Nephron progenitor cell (in vitro differentiated cells): ENCODE results near the gene CLDN4.
"Not testable (repeated sequence)": the region's sequence is repeated elsewhere in the genome, so short reads cannot be mapped to it uniquely, and the experiment has no call there.

Source experiments
- DNase-seq: peaks from one replicate; pipeline ENCODE4 v3.0.0; 2021
- H3K27ac Mint-ChIP-seq: 2 replicates; pipeline ENCODE4 v1.8.0; 2021; ENCODE audit warnings: mild to moderate bottlenecking, moderate library complexity, mixed read lengths
- H3K27me3 Mint-ChIP-seq: 2 replicates; pipeline ENCODE4 v1.8.0; 2021; ENCODE audit warnings: mild to moderate bottlenecking, low read depth, mixed read lengths; ENCODE audit not compliant: poor library complexity
- H3K36me3 Mint-ChIP-seq: 2 replicates; pipeline ENCODE4 v1.8.0; 2021; ENCODE audit warnings: low read depth, mixed read lengths
- H3K4me1 Mint-ChIP-seq: 2 replicates; pipeline ENCODE4 v1.8.0; 2021; ENCODE audit warnings: mixed read lengths
- H3K4me3 Mint-ChIP-seq: 2 replicates; pipeline ENCODE4 v1.8.0; 2021; ENCODE audit warnings: mild to moderate bottlenecking, moderate library complexity, mixed read lengths
- H3K9me3 Mint-ChIP-seq: 2 replicates; pipeline ENCODE4 v1.8.0; 2021; ENCODE audit warnings: mild to moderate bottlenecking, moderate library complexity, mixed read lengths
- TF ChIP-seq, protein P1 (sequence below): fragments of 200-600 bp; sonication (generic); IDR thresholded peaks from 2 replicates; pipeline ENCODE4 v1.5.0; 2021; ENCODE audit warnings: antibody characterized with exemption

CLDN4 gene

DNA sequence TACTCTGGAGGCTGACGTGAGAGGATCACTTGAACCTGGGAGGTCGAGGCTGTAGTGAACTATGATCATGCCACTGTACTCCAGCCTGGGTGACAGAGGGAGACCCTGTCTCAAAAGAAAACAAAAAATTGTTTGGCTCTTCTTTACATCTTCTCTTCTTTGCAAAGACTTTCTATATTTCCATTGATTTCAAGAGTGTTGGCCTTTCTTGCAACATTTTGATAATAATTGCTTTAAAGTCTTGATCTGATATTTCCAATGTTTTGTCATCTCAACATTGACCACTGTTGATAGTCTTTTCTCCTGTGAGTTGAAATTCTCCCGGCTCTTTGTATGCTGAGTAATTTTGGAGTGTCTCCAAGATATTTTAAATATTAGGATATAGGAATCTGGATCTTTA, 17.8 kb upstream of the CLDN4 start:
- Mint-ChIP-seq H3K4me1 (peaks cover 8% of the 10 kb centered on the region), H3K27me3 (peaks cover 14% of the 10 kb centered on the region), H3K36me3 (no peaks in the 10 kb centered on the region), H3K27ac (no peak overlapping the region), H3K4me3 (no peak overlapping the region), H3K9me3 (peaks cover 5% of the 10 kb centered on the region)
- TF ChIP-seq, protein P1, sequence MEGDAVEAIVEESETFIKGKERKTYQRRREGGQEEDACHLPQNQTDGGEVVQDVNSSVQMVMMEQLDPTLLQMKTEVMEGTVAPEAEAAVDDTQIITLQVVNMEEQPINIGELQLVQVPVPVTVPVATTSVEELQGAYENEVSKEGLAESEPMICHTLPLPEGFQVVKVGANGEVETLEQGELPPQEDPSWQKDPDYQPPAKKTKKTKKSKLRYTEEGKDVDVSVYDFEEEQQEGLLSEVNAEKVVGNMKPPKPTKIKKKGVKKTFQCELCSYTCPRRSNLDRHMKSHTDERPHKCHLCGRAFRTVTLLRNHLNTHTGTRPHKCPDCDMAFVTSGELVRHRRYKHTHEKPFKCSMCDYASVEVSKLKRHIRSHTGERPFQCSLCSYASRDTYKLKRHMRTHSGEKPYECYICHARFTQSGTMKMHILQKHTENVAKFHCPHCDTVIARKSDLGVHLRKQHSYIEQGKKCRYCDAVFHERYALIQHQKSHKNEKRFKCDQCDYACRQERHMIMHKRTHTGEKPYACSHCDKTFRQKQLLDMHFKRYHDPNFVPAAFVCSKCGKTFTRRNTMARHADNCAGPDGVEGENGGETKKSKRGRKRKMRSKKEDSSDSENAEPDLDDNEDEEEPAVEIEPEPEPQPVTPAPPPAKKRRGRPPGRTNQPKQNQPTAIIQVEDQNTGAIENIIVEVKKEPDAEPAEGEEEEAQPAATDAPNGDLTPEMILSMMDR, result no peak
- DNase-seq, result no peak

DNA sequence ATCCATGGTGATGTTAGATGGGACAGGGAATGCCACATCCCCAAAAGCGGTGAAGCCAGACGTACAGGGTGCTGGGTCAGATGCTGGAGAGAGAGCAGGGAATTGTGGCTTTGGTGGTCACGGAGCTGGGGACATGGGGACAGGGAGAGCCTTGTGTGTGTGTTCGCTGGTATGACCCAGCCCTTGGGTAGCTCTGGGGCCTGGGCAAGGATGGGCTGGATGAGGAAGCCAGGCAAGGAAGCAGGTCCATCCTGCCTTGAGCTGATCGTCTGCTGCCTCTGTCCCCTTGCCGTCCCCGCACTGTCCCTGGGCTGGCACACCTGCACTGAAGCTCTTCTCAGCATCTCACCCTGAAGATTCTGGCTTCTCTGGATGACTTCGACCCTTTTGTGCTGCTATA, 15.4 kb upstream of the CLDN4 start:
- H3K4me3 Mint-ChIP-seq, result no peak overlapping the region
- no peaks in the 10 kb centered on the region for H3K36me3 Mint-ChIP-seq
- H3K27ac Mint-ChIP-seq, result no peak overlapping the region
- H3K27me3 Mint-ChIP-seq, result peaks cover 15% of the 10 kb centered on the region
- TF ChIP-seq, protein P1, result no peak
- no peaks in the 10 kb centered on the region for H3K4me1 Mint-ChIP-seq
- peaks cover 5% of the 10 kb centered on the region for H3K9me3 Mint-ChIP-seq
- DNase-seq, result no peak

DNA sequence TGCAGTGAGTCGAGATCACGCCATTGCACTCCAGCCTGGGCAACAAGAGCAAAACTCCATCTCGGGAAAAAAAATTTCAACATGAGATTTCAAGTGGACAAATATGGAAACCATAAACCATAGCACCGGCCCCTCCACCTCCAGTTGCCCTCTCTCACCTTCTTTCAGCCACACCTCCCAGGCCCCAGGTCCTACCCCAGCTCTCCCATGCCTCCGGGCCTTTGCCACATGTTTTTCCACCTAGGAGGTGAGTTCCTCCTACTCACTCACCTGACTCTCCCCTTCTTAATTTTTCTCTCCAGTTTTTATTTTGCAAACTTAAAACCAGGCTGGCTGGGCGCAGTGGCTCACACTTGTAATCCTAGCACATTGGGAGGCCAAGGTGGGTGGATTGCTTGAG, 13.7 kb upstream of the CLDN4 start:
- Mint-ChIP-seq H3K27me3 (peaks cover 11% of the 10 kb centered on the region), H3K9me3 (peaks cover 5% of the 10 kb centered on the region), H3K4me1 (peaks cover 6% of the 10 kb centered on the region), H3K27ac (peak overlapping the region; percentile 62), H3K36me3 (no peaks in the 10 kb centered on the region), H3K4me3 (no peak overlapping the region)
- TF ChIP-seq, protein P1, result no peak
- DNase-seq, result no peak

DNA sequence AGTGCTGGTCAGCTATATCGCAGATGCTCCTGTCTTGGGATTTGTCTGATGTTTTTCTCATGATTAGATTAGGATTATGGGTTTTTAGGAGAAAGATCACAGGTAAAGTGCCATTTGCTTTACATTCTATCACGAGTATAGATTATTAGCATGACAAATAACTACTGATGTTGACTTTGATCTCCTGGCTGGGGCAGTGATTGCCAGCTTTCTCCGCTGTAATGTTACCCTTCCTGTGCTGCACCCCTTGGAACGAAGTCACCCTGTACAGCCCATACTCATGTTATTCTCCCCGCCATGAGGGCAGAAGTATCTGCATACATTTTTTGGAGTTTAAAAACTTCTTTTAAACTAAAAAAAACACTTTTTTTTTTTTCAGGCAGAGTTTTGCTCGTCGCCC, 10.8 kb upstream of the CLDN4 start:
- no peak for DNase-seq
- TF ChIP-seq, protein P1, result no peak
- Mint-ChIP-seq H3K9me3 (no peaks in the 10 kb centered on the region), H3K4me1 (peaks cover 34% of the 10 kb centered on the region), H3K36me3 (no peaks in the 10 kb centered on the region), H3K27ac (no peak overlapping the region), H3K27me3 (peaks cover 3% of the 10 kb centered on the region), H3K4me3 (no peak overlapping the region)

DNA sequence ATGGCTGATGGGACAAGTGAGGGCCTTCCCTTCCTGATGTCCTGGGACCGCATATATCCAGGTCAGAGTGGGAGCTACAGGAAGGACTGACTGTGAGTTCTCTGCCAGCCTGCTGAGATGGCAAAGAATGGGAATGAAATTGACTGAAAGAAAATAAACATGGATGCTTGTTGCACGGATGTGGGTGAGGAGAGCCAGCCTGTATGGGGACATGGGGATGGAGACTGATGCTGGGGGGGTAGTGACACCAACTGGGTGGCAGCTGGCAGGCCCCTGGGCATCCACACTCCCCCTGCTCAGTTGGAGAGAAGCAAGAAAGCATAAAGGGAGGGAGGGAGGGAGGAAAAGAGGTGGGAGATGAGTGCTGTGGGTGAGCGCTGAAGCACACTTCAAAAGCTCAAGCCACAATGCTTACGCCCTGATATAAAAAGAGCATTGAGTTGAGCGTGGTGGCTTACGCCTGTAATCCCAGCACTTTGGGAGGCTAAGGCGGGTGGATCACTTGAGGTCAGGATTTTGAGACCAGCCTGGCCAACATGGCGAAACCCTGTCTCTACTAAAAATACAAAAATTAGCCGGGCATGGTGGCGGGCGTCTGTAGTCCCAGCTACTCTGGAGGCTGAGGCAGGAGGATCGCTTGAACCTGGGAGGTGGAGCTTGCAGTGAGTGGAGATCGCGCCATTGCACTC, 9.1 kb upstream of the CLDN4 start:
- not testable (repeated sequence) for H3K36me3 Mint-ChIP-seq, H3K9me3 Mint-ChIP-seq, DNase-seq, H3K27ac Mint-ChIP-seq, H3K27me3 Mint-ChIP-seq
- Mint-ChIP-seq H3K4me1 (peaks cover 39% of the 10 kb centered on the region), H3K4me3 (peak overlapping the region; percentile 0)

DNA sequence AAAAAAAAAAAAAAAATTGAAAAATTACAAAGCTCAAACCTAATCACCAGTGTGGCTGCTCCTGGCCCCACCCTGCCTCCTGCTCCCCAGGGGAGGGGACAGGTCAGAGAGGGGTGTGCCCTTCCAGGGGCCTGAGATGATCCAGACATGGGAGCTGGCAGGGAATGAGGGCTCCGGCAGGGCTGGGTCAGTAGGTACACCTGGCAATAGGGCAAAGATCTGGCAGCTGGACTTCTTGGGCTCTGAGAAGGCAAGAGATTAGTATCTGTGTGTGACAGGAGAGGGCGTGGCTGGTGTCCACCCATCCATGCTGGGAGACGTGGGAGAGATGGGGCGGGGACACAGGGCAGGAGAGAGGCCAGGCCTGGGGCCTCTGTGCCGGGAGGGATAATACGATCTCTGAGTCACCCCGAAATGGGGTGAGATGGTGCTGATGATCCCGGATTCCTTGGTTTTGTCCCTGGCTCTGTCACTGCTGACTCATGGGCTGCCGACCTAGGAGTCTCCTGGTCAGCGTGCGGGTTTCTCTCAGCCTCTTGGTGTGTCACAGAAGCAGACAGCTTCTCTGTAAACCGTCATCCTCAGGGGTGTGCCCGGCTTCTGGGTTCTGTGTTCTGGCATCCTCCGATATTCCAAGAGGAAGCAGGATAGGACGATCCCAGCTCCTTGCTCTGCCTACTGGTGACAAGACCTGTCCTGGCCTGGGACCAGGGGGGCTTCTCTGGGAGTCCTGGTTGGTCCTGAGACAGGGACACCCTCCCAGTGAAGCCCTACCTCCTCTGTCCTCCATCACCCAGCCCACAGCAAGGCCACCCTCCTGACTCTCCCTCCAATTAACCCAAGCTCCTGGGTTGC, 8.2 kb upstream of the CLDN4 start:
- DNase-seq, result peak; percentile 58
- peak overlapping the region; percentile 12 for H3K4me3 Mint-ChIP-seq
- H3K4me1 Mint-ChIP-seq, result peaks cover 47% of the 10 kb centered on the region
- H3K9me3 Mint-ChIP-seq, result no peaks in the 10 kb centered on the region
- H3K27ac Mint-ChIP-seq, result peak overlapping the region; percentile 74
- no peaks in the 10 kb centered on the region for H3K36me3 Mint-ChIP-seq
- H3K27me3 Mint-ChIP-seq, result peaks cover 13% of the 10 kb centered on the region
- TF ChIP-seq, protein P1, result no peak
